ENCODE data around the gene SURF2.

- TF ChIP-seq, protein P1, sequence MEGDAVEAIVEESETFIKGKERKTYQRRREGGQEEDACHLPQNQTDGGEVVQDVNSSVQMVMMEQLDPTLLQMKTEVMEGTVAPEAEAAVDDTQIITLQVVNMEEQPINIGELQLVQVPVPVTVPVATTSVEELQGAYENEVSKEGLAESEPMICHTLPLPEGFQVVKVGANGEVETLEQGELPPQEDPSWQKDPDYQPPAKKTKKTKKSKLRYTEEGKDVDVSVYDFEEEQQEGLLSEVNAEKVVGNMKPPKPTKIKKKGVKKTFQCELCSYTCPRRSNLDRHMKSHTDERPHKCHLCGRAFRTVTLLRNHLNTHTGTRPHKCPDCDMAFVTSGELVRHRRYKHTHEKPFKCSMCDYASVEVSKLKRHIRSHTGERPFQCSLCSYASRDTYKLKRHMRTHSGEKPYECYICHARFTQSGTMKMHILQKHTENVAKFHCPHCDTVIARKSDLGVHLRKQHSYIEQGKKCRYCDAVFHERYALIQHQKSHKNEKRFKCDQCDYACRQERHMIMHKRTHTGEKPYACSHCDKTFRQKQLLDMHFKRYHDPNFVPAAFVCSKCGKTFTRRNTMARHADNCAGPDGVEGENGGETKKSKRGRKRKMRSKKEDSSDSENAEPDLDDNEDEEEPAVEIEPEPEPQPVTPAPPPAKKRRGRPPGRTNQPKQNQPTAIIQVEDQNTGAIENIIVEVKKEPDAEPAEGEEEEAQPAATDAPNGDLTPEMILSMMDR (IDR thresholded peaks at IDR 0.05) = no peak
- no peak for TF ChIP-seq EP300 (IDR thresholded peaks at IDR 0.05; ENCODE audit: low read depth)
- no peak for TF ChIP-seq POLR2A (IDR thresholded peaks at IDR 0.05)
Measured at GRCh38 chr9:133366435-133366834, 10.1 kb downstream of the SURF2 start.
